H9 (cell line): ENCODE data around the gene CTSE. TPM values are rescaled to one million over a fixed set of nuclear protein-coding genes. Genes with fewer than 3 reads are reported as not detected.

Source experiments
- DNase-seq: peaks from one replicate; pipeline ENCODE4 v3.0.0-alpha.2; 2017
- H2AFZ ChIP-seq: one replicate; pipeline ENCODE4 v1.6.1; 2013; ENCODE audit warnings: mild to moderate bottlenecking, low read length, control low read depth, moderate library complexity
- H2AK5ac ChIP-seq: 2 replicates; pipeline ENCODE4 v1.6.1; 2013; ENCODE audit warnings: low read length, control low read depth, mixed read lengths; ENCODE audit not compliant: insufficient read length
- H2BK120ac ChIP-seq: one replicate; pipeline ENCODE4 v1.6.1; 2013; ENCODE audit warnings: low read depth, mild to moderate bottlenecking, low read length, control low read depth, inconsistent platforms; ENCODE audit not compliant: poor library complexity, severe bottlenecking
- H2BK12ac ChIP-seq: 2 replicates; pipeline ENCODE4 v1.6.1; 2013; ENCODE audit warnings: low read length, control low read depth, mixed read lengths, low read depth; ENCODE audit not compliant: insufficient read length
- H2BK15ac ChIP-seq: 2 replicates; pipeline ENCODE4 v1.6.1; 2013; ENCODE audit warnings: low read depth, low read length, control low read depth
- H2BK20ac ChIP-seq: one replicate; pipeline ENCODE4 v1.6.1; 2013; ENCODE audit warnings: low read depth, mild to moderate bottlenecking, low read length, control low read depth, inconsistent platforms; ENCODE audit not compliant: poor library complexity, severe bottlenecking
- H2BK5ac ChIP-seq: 2 replicates; pipeline ENCODE4 v1.6.1; 2013; ENCODE audit warnings: low read length, control low read depth, mixed read lengths; ENCODE audit not compliant: insufficient read length
- H3K14ac ChIP-seq: 2 replicates; pipeline ENCODE4 v1.6.1; 2013; ENCODE audit warnings: low read length, control low read depth; ENCODE audit not compliant: insufficient read depth
- H3K18ac ChIP-seq: 2 replicates; pipeline ENCODE4 v1.6.1; 2013; ENCODE audit warnings: low read depth, mild to moderate bottlenecking, mixed read lengths, low read length, control low read depth; ENCODE audit not compliant: insufficient read length
- H3K23ac ChIP-seq: 2 replicates; pipeline ENCODE4 v1.6.1; 2013; ENCODE audit warnings: low read length, control low read depth, mixed read lengths, low read depth; ENCODE audit not compliant: insufficient read length
- H3K23me2 ChIP-seq: 2 replicates; pipeline ENCODE4 v1.6.1; 2013; ENCODE audit warnings: low read depth, mild to moderate bottlenecking, mixed read lengths, low read length, control low read depth; ENCODE audit not compliant: insufficient read length, poor library complexity, severe bottlenecking
- H3K27ac ChIP-seq: 2 replicates; pipeline ENCODE4 v1.5.1; 2013; ENCODE audit warnings: low read length, control low read depth, mixed read lengths, low read depth; ENCODE audit not compliant: insufficient read length
- H3K27me3 ChIP-seq: 2 replicates; pipeline ENCODE4 v1.6.1; 2013; ENCODE audit warnings: low read length, control low read depth, inconsistent platforms; ENCODE audit not compliant: insufficient read depth
- H3K4ac ChIP-seq: 2 replicates; pipeline ENCODE4 v1.6.1; 2013; ENCODE audit warnings: low read depth, mild to moderate bottlenecking, control low read depth, inconsistent platforms, low read length, moderate library complexity
- H3K4me1 ChIP-seq: 2 replicates; pipeline ENCODE4 v1.6.1; 2013; ENCODE audit warnings: low read length, control low read depth, inconsistent platforms; ENCODE audit not compliant: insufficient read depth
- H3K4me2 ChIP-seq: 2 replicates; pipeline ENCODE4 v1.6.1; 2013; ENCODE audit warnings: low read length, control low read depth, mixed read lengths; ENCODE audit not compliant: insufficient read length, insufficient read depth
- H3K56ac ChIP-seq: 2 replicates; pipeline ENCODE4 v1.6.1; 2013; ENCODE audit warnings: low read depth, mild to moderate bottlenecking, mixed read lengths, low read length, control low read depth; ENCODE audit not compliant: insufficient read length
- H3K79me1 ChIP-seq: 2 replicates; pipeline ENCODE4 v1.6.1; 2013; ENCODE audit warnings: low read depth, mild to moderate bottlenecking, moderate library complexity, low read length, control low read depth, inconsistent platforms; ENCODE audit not compliant: insufficient read depth, poor library complexity, severe bottlenecking
- H3K79me2 ChIP-seq: 2 replicates; pipeline ENCODE4 v1.6.1; 2013; ENCODE audit warnings: low read length, control low read depth, inconsistent platforms; ENCODE audit not compliant: insufficient read depth
- H3K9ac ChIP-seq: 2 replicates; pipeline ENCODE4 v1.6.1; 2013; ENCODE audit warnings: low read length, control low read depth, mixed read lengths; ENCODE audit not compliant: insufficient read length; ENCODE audit errors: extremely low read depth
- H3K9me3 ChIP-seq: one replicate; pipeline ENCODE4 v1.6.1; 2013; ENCODE audit warnings: low read depth, low read length, inconsistent platforms; ENCODE audit not compliant: control insufficient read depth
- H3T11ph ChIP-seq: one replicate; pipeline ENCODE4 v1.6.1; 2013; ENCODE audit warnings: mild to moderate bottlenecking, low read length, control low read depth, inconsistent platforms
- H4K20me1 ChIP-seq: one replicate; pipeline ENCODE4 v1.6.1; 2013; ENCODE audit not compliant: control insufficient read depth, insufficient read length, insufficient read depth
- H4K5ac ChIP-seq: 2 replicates; pipeline ENCODE4 v1.6.1; 2013; ENCODE audit warnings: low read depth, mild to moderate bottlenecking, mixed read lengths, low read length, control low read depth; ENCODE audit not compliant: insufficient read length
- H4K8ac ChIP-seq: replicated peaks from 2 replicates; pipeline ENCODE4 v1.6.1; 2013; ENCODE audit warnings: low read length, control low read depth, mixed read lengths, low read depth; ENCODE audit not compliant: insufficient read length
- H4K91ac ChIP-seq: 2 replicates; pipeline ENCODE4 v1.6.1; 2013; ENCODE audit warnings: low read depth, mild to moderate bottlenecking, moderate library complexity, mixed read lengths, low read length, control low read depth; ENCODE audit not compliant: insufficient read length
- H3K27ac Mint-ChIP-seq, 3 experiments: 2 replicates in 2 of 3; 3 replicates in 1 of 3; pipeline ENCODE4 v1.8.0; 2020 to 2021; ENCODE audit warnings: mixed read lengths in 3 of 3, mild to moderate bottlenecking in 1 of 3, moderate library complexity in 1 of 3
- H3K27me3 Mint-ChIP-seq: 2 replicates; pipeline ENCODE4 v1.8.0; 2021; ENCODE audit warnings: low read depth, mild to moderate bottlenecking, moderate library complexity, mixed read lengths
- H3K36me3 Mint-ChIP-seq, 3 experiments: 2 replicates in 2 of 3; 3 replicates in 1 of 3; pipeline ENCODE4 v1.8.0; 2020 to 2021; ENCODE audit warnings: low read depth in 3 of 3, mixed read lengths in 3 of 3; ENCODE audit not compliant: insufficient read depth in 1 of 3
- H3K4me1 Mint-ChIP-seq, 2 experiments: 2 replicates each; pipeline ENCODE4 v1.8.0; 2020; ENCODE audit warnings: mixed read lengths in 2 of 2
- H3K4me3 Mint-ChIP-seq, 2 experiments: 2 replicates in 1 of 2; 3 replicates in 1 of 2; pipeline ENCODE4 v1.8.0; 2020 to 2021; ENCODE audit warnings: mild to moderate bottlenecking in 2 of 2, mixed read lengths in 2 of 2, moderate library complexity in 1 of 2
- H3K9me3 Mint-ChIP-seq, 2 experiments: 2 replicates in 1 of 2; 3 replicates in 1 of 2; pipeline ENCODE4 v1.8.0; 2020; ENCODE audit warnings: mild to moderate bottlenecking in 2 of 2, mixed read lengths in 2 of 2, moderate library complexity in 1 of 2
- WGBS: extraction: QIAGEN DNeasy Blood & Tissue Kit; methylation state at CpG from one replicate; pipeline ENCODE4 v1.1.7; 2013; ENCODE audit warnings: missing lambda C conversion rate, low lambda C conversion rate, mixed read lengths; ENCODE audit not compliant: insufficient read length; ENCODE audit errors: extremely low coverage; 5-methylcytosine and 5-hydroxymethylcytosine counted together
- total RNA-seq: library from RNA; stranded (reverse); gene quantifications from 2 replicates; pipeline ENCODE4 v1.2.1, GENCODE V29; 2021
- TF ChIP-seq, protein P1 (sequence below): fragments of 200-600 bp; sonication (generic); conservative IDR thresholded peaks from 3 replicates; pipeline ENCODE4 v1.8.0; 2021; ENCODE audit warnings: antibody characterized with exemption, mild to moderate bottlenecking

The CTSE gene
- total RNA-seq, 1 experiment from 2014 or later = not detected

DNA sequence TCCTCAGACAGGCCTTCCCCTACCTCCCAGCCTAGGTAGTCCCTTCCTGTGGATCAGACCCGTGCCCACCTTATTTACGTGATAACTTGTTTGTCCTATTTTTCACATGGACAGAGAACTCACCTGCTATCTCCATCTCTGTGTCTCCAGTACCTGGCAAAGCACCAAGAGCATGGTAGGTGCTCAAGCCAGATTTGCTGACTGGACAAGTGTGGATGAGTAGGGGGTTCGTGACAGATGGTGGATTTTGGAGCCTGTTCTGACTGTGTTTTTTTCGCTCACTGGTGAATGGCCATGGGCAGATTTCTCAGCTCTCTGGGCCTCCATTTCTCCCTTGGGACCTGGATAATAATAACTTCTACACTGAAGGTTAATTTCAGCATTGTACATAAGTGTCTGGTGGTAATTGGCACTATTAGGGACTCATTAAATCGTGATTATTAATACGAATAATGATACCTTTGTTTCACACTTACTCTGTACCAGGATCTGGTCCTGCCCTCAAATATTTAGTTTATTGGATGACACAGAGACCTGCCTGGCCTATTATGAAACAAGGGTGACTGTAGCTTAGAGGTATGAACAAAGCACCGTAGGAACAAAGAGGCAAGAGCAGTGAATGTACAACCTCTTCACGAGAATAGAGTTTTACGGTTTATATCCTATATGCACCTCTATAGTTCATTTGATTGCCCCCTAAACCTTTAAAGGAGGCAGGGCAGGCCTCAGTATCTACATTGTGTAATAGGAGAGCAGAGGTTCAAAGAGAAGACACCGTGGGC, 56.0 kb downstream of the CTSE start:
- Histone ChIP-seq H2AFZ (no peak overlapping the region), H2AK5ac (no peak overlapping the region), H3K56ac (no peak overlapping the region), H3K18ac (no peak overlapping the region), H3K23me2 (no peaks in the 10 kb centered on the region), H3K4me1 (no peaks in the 10 kb centered on the region), H2BK15ac (no peak overlapping the region), H3K9ac (no peak overlapping the region), H3K14ac (no peak overlapping the region), H3K79me1 (no peaks in the 10 kb centered on the region), H4K5ac (no peak overlapping the region), H2BK5ac (no peak overlapping the region), H3K9me3 (no peaks in the 10 kb centered on the region), H2BK20ac (no peak overlapping the region), H3K23ac (no peak overlapping the region), H4K91ac (no peak overlapping the region), H3K79me2 (no peaks in the 10 kb centered on the region), H3K4ac (no peak overlapping the region), H4K20me1 (no peaks in the 10 kb centered on the region), H2BK12ac (no peak overlapping the region), H2BK120ac (no peak overlapping the region), H3K4me2 (no peak overlapping the region), H4K8ac (no peak overlapping the region), H3K27me3 (no peaks in the 10 kb centered on the region), H3K27ac (no peak overlapping the region), H3T11ph (no peak overlapping the region)
- TF ChIP-seq, protein P1, sequence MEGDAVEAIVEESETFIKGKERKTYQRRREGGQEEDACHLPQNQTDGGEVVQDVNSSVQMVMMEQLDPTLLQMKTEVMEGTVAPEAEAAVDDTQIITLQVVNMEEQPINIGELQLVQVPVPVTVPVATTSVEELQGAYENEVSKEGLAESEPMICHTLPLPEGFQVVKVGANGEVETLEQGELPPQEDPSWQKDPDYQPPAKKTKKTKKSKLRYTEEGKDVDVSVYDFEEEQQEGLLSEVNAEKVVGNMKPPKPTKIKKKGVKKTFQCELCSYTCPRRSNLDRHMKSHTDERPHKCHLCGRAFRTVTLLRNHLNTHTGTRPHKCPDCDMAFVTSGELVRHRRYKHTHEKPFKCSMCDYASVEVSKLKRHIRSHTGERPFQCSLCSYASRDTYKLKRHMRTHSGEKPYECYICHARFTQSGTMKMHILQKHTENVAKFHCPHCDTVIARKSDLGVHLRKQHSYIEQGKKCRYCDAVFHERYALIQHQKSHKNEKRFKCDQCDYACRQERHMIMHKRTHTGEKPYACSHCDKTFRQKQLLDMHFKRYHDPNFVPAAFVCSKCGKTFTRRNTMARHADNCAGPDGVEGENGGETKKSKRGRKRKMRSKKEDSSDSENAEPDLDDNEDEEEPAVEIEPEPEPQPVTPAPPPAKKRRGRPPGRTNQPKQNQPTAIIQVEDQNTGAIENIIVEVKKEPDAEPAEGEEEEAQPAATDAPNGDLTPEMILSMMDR = no peak
- H3K4me3 Mint-ChIP-seq = no peak overlapping the region
- peak overlapping the region in 2 of 3 experiments; percentile 58 to 85; a peak in 2 of 7 replicates for H3K27ac Mint-ChIP-seq
- H3K9me3 Mint-ChIP-seq = no peaks in the 10 kb centered on the region; a peak in 2 of 5 replicates
- H3K4me1 Mint-ChIP-seq = peaks cover 14 to 21% of the 10 kb centered on the region in 2 experiments
- H3K27me3 Mint-ChIP-seq = no peaks in the 10 kb centered on the region
- no peaks in the 10 kb centered on the region for H3K36me3 Mint-ChIP-seq
- WGBS = no CpG with 5 or more reads among the region's 10 CpGs
- no peak for DNase-seq
